ENCODE results near the gene MRPS33.
"Not testable (repeated sequence)": the region's sequence is repeated elsewhere in the genome, so short reads cannot be mapped to it uniquely, and the experiment has no call there.

The MRPS33 gene

DNA sequence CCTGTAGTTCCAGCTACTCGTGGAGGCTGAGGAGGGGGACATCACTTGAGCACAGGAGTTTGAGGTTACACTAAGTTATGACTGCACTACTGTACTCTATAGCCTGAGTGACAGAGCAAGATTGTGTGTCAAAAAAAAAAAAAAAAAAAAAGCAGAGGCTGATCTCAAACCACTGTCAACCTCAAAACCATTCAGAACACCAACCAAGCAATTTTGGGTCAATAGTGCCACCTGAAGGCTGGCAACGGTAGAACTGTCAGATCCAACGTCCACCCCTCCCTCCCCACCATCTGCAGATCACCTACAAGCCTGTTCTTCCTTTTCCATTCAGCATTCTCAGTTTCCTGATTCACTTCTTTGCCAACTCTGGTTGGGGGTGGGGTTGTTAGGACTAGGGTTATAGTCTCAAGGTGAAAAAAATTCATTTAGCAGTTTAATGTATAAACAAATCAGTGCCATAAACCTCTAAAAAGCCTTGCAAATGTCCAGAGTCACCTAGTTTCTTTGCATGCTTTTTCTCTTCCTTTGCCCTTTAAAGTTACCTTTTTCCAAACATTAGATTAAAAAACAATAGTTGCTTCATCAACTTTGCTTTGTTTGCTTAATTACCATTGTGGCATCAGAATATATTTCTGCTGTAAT, 2.6 kb downstream of the MRPS33 start:
- DNase-seq: peak; percentile 82

DNA sequence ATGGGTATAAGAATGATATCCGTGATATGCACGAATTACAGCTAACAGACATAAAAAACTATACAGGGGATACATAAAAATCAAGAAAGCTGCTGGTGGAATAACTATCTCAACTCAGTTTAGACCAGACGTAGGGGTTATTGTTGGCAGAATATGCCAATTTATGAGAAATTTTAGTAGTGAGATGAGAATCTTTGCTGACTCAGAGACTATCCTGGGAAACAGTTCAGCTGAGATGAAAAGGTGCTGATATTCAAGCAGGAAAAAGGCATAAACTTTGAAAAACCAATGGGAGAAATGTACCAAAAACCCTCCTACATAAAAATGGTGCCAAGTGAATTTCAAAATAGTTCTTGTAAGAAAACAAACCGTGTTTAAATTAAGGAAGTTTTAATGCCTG, 3.3 kb downstream of the MRPS33 start:
- no peak for DNase-seq

DNA sequence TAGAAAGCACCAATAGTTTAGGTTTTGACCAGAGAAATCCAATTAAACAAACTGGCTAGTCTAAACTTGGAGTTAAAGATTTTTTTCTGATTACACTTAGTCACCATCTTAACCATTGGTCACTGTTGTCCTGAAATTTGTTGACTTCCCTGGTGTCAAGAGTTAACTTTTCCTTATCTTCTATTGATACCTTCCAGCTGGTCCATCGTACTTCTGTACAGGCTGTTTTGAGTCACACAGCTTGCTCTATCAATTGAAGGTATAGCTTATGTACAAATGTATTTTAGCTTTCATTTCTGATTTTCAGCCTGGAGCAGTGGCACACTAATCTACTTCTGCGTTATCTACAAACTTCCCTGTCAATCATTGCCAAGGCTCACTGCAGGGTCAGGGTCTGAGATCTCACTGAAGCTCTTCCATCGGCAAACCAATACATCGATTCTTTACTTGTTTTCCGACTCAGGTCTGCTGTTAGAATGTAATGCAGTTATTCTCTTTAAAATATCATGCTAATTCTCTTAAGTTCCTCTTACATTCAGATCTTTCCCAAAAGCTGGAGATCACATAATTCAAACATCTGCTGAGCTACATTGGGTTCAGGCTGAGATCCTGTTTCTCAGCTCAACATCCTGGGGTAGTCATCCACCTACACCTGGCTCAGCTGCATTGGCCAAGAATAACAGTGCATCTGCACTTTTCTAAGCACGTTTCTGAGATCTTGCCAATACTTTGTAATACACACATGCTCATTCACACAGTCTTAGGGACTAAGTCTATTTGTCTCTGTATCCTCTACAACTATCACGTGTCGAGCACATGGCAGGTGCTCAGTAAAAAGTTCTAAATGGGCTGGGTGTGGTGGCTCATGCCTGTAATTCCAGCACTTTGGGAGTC, 11.3 kb downstream of the MRPS33 start:
- no peak for DNase-seq

DNA sequence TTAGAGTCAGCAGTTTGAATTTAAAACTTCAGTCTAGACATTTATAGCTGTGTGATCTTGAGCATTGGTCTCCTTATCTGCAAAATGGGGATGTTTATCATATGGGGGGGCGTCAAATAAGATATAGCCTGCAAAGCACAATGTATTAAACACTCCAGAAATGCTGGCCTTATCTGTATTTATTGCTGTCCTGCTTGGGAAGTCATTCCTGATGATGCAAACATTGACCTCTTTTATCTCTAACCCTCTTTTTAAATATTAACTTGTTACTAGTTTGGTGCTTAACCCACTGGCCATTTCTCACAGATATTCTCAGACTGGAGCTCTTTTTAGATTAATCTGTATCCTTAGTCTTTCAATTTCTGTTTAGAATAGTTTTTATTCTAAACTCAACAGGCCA, 13.2 kb downstream of the MRPS33 start:
- no peak for DNase-seq

DNA sequence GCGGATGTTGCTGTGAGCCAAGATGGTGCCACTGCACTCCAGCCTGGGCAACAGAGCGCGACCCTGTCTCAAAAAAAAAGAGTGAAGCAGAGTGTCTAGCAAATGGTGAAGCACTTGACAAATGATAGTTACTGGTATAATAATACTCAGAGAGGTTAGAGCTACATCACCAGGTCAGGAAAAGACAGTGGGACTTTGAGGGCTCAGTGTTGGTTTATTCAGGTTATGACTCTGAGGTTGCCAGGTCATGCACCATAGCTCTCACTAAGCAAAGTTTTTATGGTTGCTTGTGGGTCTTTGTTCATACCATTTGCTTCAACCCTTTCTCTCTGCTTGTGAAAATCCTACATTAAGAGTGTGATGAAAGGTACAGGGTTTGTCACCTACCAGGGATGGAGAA, 13.6 kb downstream of the MRPS33 start:
- no peak for DNase-seq

DNA sequence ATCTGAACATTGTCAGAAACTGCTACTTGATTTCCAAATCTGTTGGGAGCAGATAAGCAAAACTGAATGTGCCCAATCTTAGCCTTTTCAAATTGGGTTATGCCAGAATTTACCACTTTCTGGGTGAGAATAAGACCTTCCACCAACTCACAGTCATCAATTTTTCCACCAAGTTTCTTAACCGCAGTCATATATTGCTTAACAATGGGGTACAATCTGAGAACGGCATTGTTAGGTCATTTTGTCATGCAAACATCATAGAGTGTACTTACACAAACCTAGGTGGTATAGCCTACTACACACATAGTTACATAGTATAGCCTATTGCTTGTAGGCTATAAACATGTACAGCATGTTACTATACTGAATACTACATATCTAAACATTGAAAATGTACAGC, 16.0 kb downstream of the MRPS33 start:
- DNase-seq: no peak

DNA sequence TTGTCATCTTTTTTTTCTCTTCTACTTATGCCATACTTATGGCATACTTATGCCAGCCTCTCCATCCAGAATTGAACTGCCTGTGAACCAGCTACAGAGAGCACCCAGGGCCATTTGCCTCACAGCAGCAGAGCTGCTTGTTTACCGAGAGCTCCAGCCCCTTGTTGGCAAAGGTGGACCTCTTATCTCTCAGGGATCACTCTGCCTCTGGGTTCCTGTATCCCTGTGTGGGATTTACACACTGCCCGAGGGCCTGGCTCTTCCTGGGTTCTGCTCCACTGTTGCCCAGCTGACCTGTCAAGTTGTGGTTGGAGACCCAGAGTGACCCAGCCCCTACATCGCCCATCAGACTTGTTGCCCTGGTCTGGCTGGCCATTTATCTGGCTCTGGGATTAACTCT, 22.3 kb downstream of the MRPS33 start:
- no peak for DNase-seq

DNA sequence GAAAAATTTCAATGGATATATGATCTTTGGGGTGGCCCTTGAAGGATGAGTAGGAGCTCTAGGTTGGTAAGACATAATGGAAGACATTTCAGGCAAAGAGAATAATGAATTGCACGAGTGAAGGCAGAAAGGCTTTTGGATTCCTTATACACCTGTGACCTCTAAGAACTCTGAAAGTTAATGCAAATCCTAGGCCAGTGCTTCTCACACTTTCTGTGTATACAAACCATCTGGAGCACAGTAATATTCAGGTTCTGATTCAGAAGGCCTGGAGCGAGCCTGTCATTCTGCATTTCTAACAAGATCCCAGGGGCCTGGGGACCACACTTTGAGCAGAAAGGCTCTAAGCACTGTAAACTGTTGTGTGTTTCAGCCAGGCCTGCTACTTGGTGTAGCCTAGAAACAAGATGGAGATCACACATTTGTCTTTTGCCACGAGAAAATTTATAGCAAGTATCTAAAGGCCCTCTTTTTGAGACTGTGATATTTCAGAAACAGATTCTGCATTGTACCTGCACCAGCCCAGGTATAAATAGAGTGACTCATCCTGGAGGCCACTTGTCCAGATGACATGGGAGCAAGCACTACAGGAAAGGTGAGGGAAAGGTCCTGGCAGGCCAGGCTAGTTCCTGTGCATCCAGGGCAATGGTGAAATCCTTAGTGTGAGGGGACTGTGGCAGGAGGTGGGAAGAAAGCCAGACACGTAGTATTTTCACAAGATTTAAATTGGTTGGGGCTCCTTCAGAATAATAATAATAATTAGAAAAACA, 24.4 kb downstream of the MRPS33 start:
- no peak for DNase-seq

DNA sequence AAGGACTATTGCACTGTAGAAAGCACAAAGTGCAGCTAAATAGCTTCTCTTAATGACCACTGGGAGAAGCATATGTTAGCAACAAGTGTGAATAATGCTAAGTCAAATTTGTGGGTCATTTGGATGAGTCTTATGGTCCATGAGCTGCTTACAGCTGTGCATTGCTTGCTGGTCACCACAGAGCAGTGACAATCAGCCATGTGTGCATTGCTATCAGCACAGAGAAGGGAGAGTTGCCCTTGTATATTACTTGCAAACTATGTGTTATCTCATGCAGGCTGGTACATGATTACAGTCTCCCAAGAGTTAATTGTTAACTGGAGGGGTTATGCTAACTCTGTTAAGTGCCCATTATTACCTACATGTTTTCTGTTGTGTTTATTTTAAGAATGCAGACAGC, 25.7 kb downstream of the MRPS33 start:
- no peak for DNase-seq

DNA sequence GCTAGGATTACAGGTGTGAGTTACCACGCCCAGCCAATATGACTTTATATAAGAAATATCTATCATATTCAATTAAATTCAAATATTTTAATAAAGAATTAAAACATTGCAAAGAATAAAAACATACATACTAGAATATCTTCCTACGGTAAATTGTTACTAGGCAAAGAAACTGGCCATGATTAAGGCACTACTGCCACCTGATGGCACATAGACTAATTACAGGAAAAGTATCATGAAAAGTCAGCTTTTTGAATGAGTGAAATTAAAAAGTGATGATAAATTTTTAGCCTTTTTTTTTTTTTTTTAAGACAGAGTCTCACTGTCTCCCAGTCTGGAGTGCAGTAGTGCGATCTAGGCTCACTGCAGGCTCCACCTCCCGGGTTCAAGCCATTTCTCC, 30.9 kb downstream of the MRPS33 start:
- no peak for DNase-seq

DNA sequence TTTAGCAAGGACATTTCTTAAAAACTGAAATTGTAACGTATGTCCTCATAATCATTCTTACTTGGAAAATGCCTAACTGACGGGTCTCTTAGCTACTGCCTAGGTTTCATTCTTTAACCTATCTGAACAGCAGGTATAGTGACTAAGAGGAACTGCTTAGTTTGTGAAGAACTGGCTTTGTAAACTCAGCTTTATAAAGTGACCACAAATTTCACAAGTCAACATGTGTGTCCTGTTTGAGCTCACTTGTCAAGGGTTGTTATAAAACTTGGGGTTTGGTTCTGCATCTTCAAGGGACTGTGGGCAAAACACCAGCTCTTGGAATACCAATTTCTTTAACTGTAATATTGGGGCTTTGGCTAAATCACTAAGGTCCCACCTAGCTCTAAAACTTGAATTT, 32.2 kb downstream of the MRPS33 start:
- no peak for DNase-seq

DNA sequence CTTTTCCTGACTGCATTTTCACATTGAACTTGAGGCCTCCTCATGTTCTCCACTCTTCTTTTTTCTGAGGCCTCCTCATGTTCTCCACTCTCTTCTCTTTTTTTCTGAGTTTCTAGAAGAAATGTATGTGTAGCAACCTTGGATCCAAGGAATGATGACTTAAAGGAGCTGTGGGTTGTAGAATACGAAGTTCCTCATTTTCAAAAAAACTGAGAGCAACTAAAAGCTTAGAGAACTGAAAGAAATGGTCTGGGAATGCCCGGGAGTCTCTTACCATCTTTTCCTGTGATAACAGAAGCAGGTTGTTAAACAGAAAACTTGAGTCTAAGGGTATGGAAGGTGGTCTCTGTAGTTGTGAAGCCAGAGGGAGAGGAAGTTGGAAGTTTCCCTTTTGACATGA, 32.8 kb downstream of the MRPS33 start:
- DNase-seq: no peak

DNA sequence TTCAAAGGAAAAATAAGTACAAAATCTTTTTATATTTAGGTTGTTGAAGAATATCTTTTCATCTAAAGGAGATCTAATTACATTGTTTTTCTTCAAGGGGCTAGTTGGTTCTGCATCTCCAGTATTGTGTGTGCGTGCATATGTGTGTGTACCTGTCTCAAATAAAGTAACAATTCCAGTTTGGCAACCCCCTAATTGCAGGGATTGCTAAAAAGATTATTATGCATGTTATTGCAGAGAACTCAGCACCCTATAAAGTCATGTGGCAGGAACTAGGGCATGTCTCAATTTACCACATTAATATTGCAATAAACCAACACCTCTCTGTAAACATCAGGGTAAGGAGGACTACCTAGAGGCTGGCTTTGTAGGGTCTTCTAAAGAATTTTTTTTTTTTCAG, 37.0 kb downstream of the MRPS33 start:
- DNase-seq: no peak

DNA sequence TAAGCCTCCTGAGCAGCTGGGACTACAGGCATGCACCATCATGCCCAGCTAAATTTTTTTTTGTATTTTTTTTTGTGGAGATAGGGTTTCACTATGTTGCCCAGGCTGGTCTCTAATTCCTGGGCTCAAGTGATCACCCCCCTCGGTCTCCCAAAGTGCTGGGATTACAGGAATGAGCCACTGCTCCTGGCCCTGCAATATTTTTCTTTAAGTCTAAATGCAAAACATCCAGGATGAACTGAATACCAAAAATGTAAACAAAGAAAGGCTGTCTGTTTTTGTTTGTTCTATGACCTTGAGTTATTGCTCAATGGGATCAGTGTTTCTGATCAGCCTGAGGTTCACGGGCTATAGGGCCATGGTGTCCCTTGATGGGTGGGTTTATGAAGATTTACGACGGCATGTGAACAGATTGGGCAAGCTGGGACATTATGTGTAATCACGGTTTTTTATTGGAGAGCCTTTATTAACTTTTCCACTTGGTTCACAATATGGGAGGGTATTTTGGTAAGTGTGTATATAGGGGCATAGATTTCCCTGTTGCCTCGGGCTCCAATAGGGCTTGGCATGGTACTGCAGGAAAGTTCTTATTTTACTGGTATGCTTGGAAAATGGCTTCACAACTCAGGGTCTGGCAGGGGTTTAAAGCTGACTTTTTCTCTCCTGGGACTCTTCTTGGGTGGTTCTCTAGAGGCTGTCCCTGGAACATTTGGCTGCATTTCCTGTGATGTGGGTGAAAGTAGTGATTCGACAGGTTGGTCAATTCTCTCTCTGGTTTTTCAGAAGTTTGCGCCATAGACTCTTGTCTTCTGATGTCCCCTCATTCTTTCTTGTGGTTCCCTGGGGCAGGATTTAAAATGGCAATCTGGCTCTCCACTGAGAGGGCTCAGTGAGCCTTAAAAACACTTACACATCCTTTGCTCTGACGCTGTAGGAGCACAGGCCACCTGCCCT, 41.6 kb downstream of the MRPS33 start:
- no peak for DNase-seq

DNA sequence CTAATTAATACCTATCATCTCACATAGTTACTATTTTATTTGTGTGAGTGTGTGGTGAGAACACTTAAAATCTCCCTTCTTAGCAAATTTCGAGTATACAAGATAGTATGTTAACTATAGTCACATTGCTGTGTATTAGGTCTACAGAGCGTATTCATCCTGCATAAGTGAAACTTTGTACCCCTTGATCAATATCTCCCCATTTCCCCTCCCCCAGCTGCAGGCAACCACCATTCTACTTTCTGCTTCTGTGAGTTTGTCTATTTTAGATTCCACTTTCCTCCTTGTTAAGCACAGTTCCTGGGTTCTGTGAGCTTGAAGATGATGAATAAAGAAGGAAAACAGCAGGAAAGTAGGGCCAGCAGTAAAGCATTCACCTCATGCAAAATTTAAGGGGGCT, 42.4 kb downstream of the MRPS33 start:
- no peak for DNase-seq

DNA sequence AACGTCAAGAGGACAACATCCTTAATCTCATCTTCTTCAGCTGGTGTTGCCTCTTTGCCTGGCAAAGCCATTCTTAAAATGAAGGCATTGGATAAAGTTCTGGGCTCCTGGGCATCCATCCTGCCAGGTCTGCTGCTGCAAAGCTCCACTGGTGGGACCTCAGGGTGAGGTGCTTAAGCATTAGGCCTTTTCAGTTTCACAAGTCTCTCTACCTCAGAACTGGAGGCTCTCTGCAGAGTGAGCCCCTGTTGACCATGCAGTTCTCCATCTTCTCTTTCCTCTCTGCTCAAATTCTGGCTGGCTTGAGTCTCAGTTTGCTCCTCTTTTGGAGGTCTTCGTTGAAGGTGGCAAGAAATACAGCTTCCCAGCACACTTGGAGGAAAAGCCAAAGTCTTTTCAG, 47.3 kb downstream of the MRPS33 start:
- DNase-seq: no peak

DNA sequence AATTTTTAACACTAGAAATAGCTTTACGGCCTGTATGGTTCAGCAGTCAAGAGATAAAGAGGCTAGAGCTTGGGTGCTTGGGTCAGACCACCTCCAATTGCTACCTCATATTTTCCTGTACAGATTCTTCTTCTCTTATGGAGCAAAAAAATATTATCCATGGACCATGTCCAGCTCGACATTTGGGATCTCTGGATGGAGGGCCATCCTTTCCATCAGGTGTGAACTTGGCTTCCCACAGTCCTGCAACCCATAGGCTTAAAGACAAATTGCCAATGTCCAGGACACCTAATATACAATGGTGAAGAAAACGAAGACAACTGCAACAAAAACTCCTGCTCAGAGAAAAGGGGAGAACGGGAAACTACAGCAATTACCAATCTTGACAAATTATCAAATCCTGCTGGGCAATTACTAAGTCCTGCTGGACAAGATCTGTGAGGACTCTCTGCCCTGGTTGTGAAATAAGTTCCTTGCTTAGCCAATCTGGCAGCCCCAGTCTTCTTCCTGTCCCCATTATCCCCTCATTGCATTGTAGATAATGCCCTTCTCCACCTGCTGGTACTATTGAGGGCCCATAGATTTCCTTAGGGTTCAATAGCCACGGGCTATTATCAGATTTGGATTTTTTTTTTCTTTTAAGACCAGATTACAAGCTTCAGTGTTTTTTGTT, 48.1 kb downstream of the MRPS33 start:
- no peak for DNase-seq

DNA sequence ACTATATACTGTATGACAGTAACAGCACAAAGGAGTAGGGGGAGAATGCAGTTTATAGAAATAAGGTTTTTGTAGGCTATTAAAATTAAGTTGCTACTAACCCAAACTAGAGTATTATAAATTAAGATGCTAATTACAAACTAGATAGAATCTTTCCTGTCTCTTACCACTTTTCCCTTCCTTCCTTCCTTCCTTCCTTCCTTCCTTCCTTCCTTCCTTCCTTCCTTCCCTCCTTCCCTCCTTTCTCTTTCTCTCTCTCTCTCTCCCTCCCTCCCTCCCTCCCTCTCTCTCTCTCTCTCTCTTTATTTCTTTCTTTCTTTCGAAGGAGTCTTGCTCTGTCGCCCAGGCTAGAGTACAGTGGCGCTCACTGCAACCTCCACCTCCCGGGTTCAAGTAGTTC, 53.6 kb downstream of the MRPS33 start:
- DNase-seq: no peak

DNA sequence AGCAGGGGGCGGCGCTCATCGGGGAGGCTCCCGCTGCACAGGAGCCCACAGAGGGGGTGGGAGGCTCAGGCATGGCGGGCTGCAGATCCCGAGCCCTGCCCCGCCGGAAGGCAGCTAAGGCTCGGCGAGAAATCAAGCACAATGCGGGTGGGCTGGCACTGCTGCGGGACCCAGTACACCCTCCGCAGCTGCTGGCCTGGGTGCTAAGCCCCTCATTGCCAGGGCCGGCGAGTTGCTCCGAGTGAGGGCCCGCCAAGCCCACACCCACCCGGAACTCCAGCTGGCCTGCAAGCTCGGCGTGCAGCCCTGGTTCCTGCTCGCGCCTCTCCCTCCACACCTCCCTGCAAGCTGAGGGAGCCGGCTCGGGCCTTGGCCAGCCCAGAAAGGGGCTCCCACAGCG, 57.8 kb downstream of the MRPS33 start:
- not testable (repeated sequence) for DNase-seq

Measured in stimulated activated CD4-positive, alpha-beta T cell treated with anti-CD3 and anti-CD28 coated beads, Interleukin-4, amount 100 ng/mL, for 24 hours (primary cell).